ENCODE results near the gene ANXA9. TPM values are rescaled to one million over a fixed set of nuclear protein-coding genes. Genes with fewer than 3 reads are reported as not detected.

Gene ANXA9
- polyA plus RNA-seq, 3 donors = 0.28 to 1.7 (median 1.4) TPM

GRCh38 chr1:150972417-150972940 lies 9.6 kb upstream of the ANXA9 start:
- Mint-ChIP-seq H3K36me3 (peaks cover 17 to 24% of the 10 kb centered on the region in 2 donors), H3K27me3 (ENCODE audit: low read depth in 3 of 3) (no peaks in the 10 kb centered on the region), H3K9me3 (no peaks in the 10 kb centered on the region), H3K27ac (peak overlapping the region in 6 of 7 donors; percentile 45 to 90 (median 80)), H3K4me1 (peaks cover 67% of the 10 kb centered on the region), H3K4me3 (peak overlapping the region; percentile 86 to 90)
- no peak for DNase-seq
- Histone ChIP-seq H3K27ac (ENCODE audit: low read depth in 1 of 2, low read length in 2 of 2) (peak overlapping the region; percentile 4 to 84), H3K9ac (ENCODE audit: insufficient read depth, low read length, poor library complexity, severe bottlenecking) (no peak overlapping the region), H3K79me2 (ENCODE audit: insufficient read depth, low read length) (peaks cover 81% of the 10 kb centered on the region), H2AFZ (ENCODE audit: insufficient read depth, low read depth, low read length, poor library complexity, severe bottlenecking) (no peak overlapping the region), H3K4me1 (ENCODE audit: control insufficient read depth in 1 of 2, insufficient read depth in 2 of 2, low read length in 2 of 2) (peaks cover 60 to 69% of the 10 kb centered on the region in 2 donors), H3K9me3 (replicated peaks in 1 of 2; ENCODE audit: control insufficient read depth in 1 of 2, insufficient read depth in 1 of 2, low read length in 2 of 2) (no peaks in the 10 kb centered on the region), H3K4me3 (replicated peaks in 1 of 3; ENCODE audit: low read depth in 2 of 3, low read length in 3 of 3) (peak overlapping the region in 1 of 3 experiments; percentile 88), H4K20me1 (ENCODE audit: insufficient read depth, low read length) (peaks cover 64% of the 10 kb centered on the region), H3K27me3 (ENCODE audit: control insufficient read depth in 2 of 2, insufficient read depth in 2 of 2, low read length in 2 of 2) (no peaks in the 10 kb centered on the region), H3K36me3 (replicated peaks in 1 of 2; ENCODE audit: control insufficient read depth in 1 of 2, insufficient read depth in 2 of 2, low read length in 2 of 2) (peaks cover 16 to 22% of the 10 kb centered on the region in 2 donors), H3K4me2 (replicated peaks; ENCODE audit: extremely low read depth, low read length, poor library complexity, severe bottlenecking) (peak overlapping the region; percentile 98)
- intact Hi-C loops (cut with micrococcal nuclease) = loop anchor here (5.0 to 10.0 kb wide), 3 partner anchors 35 to 208 kb away; partner anchors contain the start of genes CTSS (in 1 of the 2), MINDY1 (in 1 of the 2), PRUNE1 (in 1 of the 2) and SETDB1 (in 1 of the 2)
- 61% methylated on average over 3 of the region's 4 CpGs for WGBS (ENCODE audit: insufficient coverage)
- TF ChIP-seq, protein P1, sequence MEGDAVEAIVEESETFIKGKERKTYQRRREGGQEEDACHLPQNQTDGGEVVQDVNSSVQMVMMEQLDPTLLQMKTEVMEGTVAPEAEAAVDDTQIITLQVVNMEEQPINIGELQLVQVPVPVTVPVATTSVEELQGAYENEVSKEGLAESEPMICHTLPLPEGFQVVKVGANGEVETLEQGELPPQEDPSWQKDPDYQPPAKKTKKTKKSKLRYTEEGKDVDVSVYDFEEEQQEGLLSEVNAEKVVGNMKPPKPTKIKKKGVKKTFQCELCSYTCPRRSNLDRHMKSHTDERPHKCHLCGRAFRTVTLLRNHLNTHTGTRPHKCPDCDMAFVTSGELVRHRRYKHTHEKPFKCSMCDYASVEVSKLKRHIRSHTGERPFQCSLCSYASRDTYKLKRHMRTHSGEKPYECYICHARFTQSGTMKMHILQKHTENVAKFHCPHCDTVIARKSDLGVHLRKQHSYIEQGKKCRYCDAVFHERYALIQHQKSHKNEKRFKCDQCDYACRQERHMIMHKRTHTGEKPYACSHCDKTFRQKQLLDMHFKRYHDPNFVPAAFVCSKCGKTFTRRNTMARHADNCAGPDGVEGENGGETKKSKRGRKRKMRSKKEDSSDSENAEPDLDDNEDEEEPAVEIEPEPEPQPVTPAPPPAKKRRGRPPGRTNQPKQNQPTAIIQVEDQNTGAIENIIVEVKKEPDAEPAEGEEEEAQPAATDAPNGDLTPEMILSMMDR (IDR thresholded peaks at IDR 0.05) = no peak

- Histone ChIP-seq H3K79me2 (ENCODE audit: insufficient read depth, low read length) (peaks cover 80% of the 10 kb centered on the region), H2AFZ (ENCODE audit: insufficient read depth, low read depth, low read length, poor library complexity, severe bottlenecking) (peak overlapping the region; percentile 75), H3K36me3 (replicated peaks in 1 of 2; ENCODE audit: control insufficient read depth in 1 of 2, insufficient read depth in 2 of 2, low read length in 2 of 2) (peaks cover 7 to 13% of the 10 kb centered on the region in 2 donors), H3K27me3 (ENCODE audit: control insufficient read depth in 2 of 2, insufficient read depth in 2 of 2, low read length in 2 of 2) (no peaks in the 10 kb centered on the region), H3K9me3 (replicated peaks in 1 of 2; ENCODE audit: control insufficient read depth in 1 of 2, insufficient read depth in 1 of 2, low read length in 2 of 2) (no peaks in the 10 kb centered on the region), H4K20me1 (ENCODE audit: insufficient read depth, low read length) (peaks cover 55% of the 10 kb centered on the region), H3K27ac (ENCODE audit: low read depth in 1 of 2, low read length in 2 of 2) (peak overlapping the region; percentile 68 to 84), H3K4me3 (replicated peaks in 1 of 3; ENCODE audit: low read depth in 2 of 3, low read length in 3 of 3) (peak overlapping the region; percentile 52 to 92 (median 88)), H3K4me1 (ENCODE audit: control insufficient read depth in 1 of 2, insufficient read depth in 2 of 2, low read length in 2 of 2) (peaks cover 68 to 78% of the 10 kb centered on the region in 2 donors), H3K4me2 (replicated peaks; ENCODE audit: extremely low read depth, low read length, poor library complexity, severe bottlenecking) (peak overlapping the region; percentile 98), H3K9ac (ENCODE audit: insufficient read depth, low read length, poor library complexity, severe bottlenecking) (peak overlapping the region; percentile 83)
- no peak for DNase-seq
- intact Hi-C loops (cut with micrococcal nuclease) = loop anchor here (5.0 to 10.0 kb wide), 3 partner anchors 34 to 209 kb away; partner anchors contain the start of genes CTSS (in 1 of the 2), MINDY1 (in 1 of the 2), PRUNE1 (in 1 of the 2) and SETDB1 (in 1 of the 2)
- Mint-ChIP-seq H3K36me3 (peaks cover 10 to 15% of the 10 kb centered on the region in 2 donors), H3K27me3 (ENCODE audit: low read depth in 3 of 3) (no peaks in the 10 kb centered on the region), H3K4me3 (peak overlapping the region; percentile 86 to 90), H3K27ac (peak overlapping the region; percentile 62 to 91 (median 86)), H3K9me3 (no peaks in the 10 kb centered on the region), H3K4me1 (peaks cover 75% of the 10 kb centered on the region)
- TF ChIP-seq, protein P1 (IDR thresholded peaks at IDR 0.05) = no peak
- WGBS (ENCODE audit: insufficient coverage) = 39% methylated on average over 8 of the region's 15 CpGs
Observed at GRCh38 chr1:150973258-150973835, 8.7 kb upstream of the ANXA9 start.

Measured in CD14-positive monocyte (primary cell).